ENCODE measurements around the gene CFHR2. TPM values are rescaled to one million over a fixed set of nuclear protein-coding genes. Genes with fewer than 3 reads are reported as not detected.
"Not testable (repeated sequence)": the region's sequence is repeated elsewhere in the genome, so short reads cannot be mapped to it uniquely, and the experiment has no call there.

The CFHR2 gene
- total and polyA plus RNA-seq, 2 experiments from 2014 or later: not detected

DNA sequence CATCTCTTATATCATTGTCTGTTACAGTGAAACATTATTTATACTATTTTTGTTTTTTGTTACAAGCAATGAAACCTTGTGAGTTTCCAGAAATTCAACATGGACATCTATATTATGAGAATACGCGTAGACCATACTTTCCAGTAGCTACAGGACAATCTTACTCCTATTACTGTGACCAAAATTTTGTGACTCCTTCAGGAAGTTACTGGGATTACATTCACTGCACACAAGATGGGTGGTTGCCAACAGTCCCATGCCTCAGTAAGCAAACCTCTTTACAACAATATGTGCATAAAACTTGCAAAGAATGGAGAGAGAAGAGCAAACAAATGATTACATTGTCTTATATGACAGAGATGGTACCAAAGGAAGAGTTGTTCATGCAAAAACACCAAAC lies 33.3 kb upstream of the CFHR2 start:
- no peak for TF ChIP-seq EZH2 (IDR thresholded peaks at IDR 0.05; ENCODE audit: insufficient read depth, poor library complexity, severe bottlenecking)
- TF ChIP-seq EZH2phosphoT487 (IDR thresholded peaks at IDR 0.05; ENCODE audit: insufficient read depth, low read depth): no peak
- H3K4me1 ChIP-seq (ENCODE audit: insufficient read depth): no peaks in the 10 kb centered on the region
- H3K4me3 ChIP-seq: no peak overlapping the region
- H3K27me3 ChIP-seq (replicated peaks; ENCODE audit: insufficient read depth): no peaks in the 10 kb centered on the region
- in situ Hi-C loops (cut with MboI): no loop called here
- DNase-seq: peak; percentile 50
- H3K9ac ChIP-seq: no peak overlapping the region
- H3K79me2 ChIP-seq (ENCODE audit: insufficient read depth): no peaks in the 10 kb centered on the region
- 70 to 76% methylated on average over 2 of the region's 2 CpGs for WGBS, 2 experiments (ENCODE audit: low coverage in 1 of 2, low lambda C conversion rate in 2 of 2, missing lambda C conversion rate in 2 of 2)
- H4K20me1 ChIP-seq (ENCODE audit: insufficient read depth): no peaks in the 10 kb centered on the region
- H3K36me3 ChIP-seq (ENCODE audit: low read depth): no peaks in the 10 kb centered on the region
- no peak overlapping the region for H2AFZ ChIP-seq
- H3K9me3 ChIP-seq (ENCODE audit: low read depth): no peaks in the 10 kb centered on the region
- no peaks in the 10 kb centered on the region for H3F3A ChIP-seq (ENCODE audit: insufficient read depth)
- H3K4me2 ChIP-seq (ENCODE audit: unreplicated experiment): no peak overlapping the region
- H3K27ac ChIP-seq: no peak overlapping the region
- H3K9me2 ChIP-seq (ENCODE audit: insufficient read depth): no peaks in the 10 kb centered on the region

DNA sequence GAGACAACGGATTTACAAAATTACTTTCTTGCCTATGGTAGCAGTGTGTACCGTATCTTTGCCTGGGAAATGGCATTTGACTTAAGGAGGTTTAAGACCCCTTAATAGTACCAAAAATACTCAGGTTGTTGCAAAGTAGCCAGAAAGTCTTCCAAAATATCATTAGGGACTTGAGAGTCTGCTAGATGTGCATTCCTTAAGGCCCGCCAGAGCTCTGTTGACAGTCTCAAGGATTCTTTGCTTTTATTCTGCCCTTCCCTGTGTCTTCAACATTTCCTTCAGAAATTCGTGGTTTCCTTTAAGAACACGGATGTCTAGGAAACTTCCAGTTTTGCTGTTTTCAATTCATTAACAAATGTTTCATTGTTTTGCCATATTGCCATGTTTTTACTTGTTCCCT lies 31.3 kb upstream of the CFHR2 start:
- H3K9ac ChIP-seq; H3K36me3 ChIP-seq (ENCODE audit: low read depth); H4K20me1 ChIP-seq (ENCODE audit: insufficient read depth); H3K79me2 ChIP-seq (ENCODE audit: insufficient read depth); H3K9me2 ChIP-seq (ENCODE audit: insufficient read depth); DNase-seq; H3K4me1 ChIP-seq (ENCODE audit: insufficient read depth); in situ Hi-C loops (cut with MboI); H3F3A ChIP-seq (ENCODE audit: insufficient read depth); H3K27me3 ChIP-seq (replicated peaks; ENCODE audit: insufficient read depth); H2AFZ ChIP-seq; H3K4me2 ChIP-seq (ENCODE audit: unreplicated experiment); H3K4me3 ChIP-seq; H3K9me3 ChIP-seq (ENCODE audit: low read depth); H3K27ac ChIP-seq: not testable (repeated sequence)
- 39 to 40% methylated on average over 5 of the region's 5 CpGs for WGBS, 2 experiments (ENCODE audit: low coverage in 1 of 2, low lambda C conversion rate in 2 of 2, missing lambda C conversion rate in 2 of 2)

DNA sequence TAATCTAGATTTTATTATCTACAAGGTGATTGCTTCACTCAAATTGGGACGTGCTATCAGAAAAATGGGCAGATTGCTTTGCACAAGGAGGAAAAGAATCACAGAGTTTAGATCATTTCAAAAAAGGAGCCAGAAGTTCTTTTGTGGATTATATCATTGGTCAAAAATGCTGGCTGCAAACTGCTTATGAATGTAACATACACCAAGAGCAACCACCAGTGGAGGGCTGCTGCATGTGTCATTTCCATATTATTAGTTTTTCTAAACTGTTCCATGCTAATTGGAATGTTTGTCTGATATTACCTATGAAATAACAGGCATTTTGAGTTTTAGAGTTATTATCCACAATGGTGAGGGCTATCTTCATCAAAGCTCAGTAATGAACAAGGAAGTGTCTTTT lies 16.7 kb upstream of the CFHR2 start:
- H3F3A ChIP-seq (ENCODE audit: insufficient read depth); H3K27me3 ChIP-seq (replicated peaks; ENCODE audit: insufficient read depth); H3K9ac ChIP-seq; H3K27ac ChIP-seq; H3K36me3 ChIP-seq (ENCODE audit: low read depth); H3K9me3 ChIP-seq (ENCODE audit: low read depth); H3K4me1 ChIP-seq (ENCODE audit: insufficient read depth); H2AFZ ChIP-seq; H3K79me2 ChIP-seq (ENCODE audit: insufficient read depth); in situ Hi-C loops (cut with MboI); H4K20me1 ChIP-seq (ENCODE audit: insufficient read depth); H3K9me2 ChIP-seq (ENCODE audit: insufficient read depth); H3K4me3 ChIP-seq: not testable (repeated sequence)
- H3K4me2 ChIP-seq (ENCODE audit: unreplicated experiment): peak overlapping the region; percentile 3
- 2 to 4% methylated on average over 1 of the region's 1 CpG for WGBS, 2 experiments (ENCODE audit: low coverage in 1 of 2, low lambda C conversion rate in 2 of 2, missing lambda C conversion rate in 2 of 2)
- peak; percentile 60 for DNase-seq

- H4K20me1 ChIP-seq (ENCODE audit: insufficient read depth); H3K4me1 ChIP-seq (ENCODE audit: insufficient read depth); DNase-seq; H3K27me3 ChIP-seq (replicated peaks; ENCODE audit: insufficient read depth); H2AFZ ChIP-seq; H3K4me3 ChIP-seq; H3F3A ChIP-seq (ENCODE audit: insufficient read depth); H3K36me3 ChIP-seq (ENCODE audit: low read depth); in situ Hi-C loops (cut with MboI); H3K4me2 ChIP-seq (ENCODE audit: unreplicated experiment); H3K27ac ChIP-seq; H3K79me2 ChIP-seq (ENCODE audit: insufficient read depth); H3K9ac ChIP-seq; H3K9me2 ChIP-seq (ENCODE audit: insufficient read depth); H3K9me3 ChIP-seq (ENCODE audit: low read depth): not testable (repeated sequence)
- WGBS, 2 experiments (ENCODE audit: low coverage in 1 of 2, low lambda C conversion rate in 2 of 2, missing lambda C conversion rate in 2 of 2): 47 to 48% methylated on average over 2 of the region's 2 CpGs
Measured at GRCh38 chr1:196932853-196933252, 10.7 kb upstream of the CFHR2 start.

DNA sequence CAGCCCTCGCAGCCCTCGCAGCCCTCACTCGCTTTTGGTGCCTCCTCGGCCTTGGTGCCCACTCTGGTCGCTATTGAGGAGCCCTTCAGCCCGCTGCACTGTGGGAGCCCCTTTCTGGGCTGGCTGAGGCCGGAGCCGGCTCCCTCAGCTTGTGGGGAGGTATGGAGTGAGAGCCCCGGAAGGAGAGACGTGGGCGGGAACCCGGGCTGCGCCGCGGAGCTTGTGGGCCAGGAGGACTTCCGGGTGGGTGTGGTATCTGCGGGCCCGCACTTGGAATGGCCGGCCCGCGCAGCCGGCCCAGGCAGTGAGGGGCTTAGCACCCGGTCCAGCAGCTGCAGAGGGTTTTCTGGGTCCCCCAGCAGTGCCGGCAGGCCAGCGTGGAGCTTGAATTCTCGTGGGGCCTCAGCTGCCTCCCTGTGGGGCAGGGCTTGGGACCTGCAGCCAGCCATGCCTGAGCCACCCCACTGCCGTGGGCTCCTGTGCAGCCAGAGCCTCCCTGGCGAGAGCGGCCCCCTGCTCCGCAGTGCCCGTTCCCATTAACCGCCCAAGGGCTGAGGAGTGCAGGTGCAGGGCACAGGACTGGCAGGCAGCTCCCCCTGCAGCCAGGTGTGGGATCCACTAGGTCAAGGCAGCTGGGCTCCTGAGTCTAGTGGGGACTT lies 9.9 kb upstream of the CFHR2 start:
- Histone ChIP-seq H3K27me3 (replicated peaks; ENCODE audit: insufficient read depth) (no peaks in the 10 kb centered on the region), H3K4me2 (ENCODE audit: unreplicated experiment) (no peak overlapping the region), H3K27ac (no peak overlapping the region), H3K9ac (no peak overlapping the region), H4K20me1 (ENCODE audit: insufficient read depth) (no peaks in the 10 kb centered on the region), H3K79me2 (ENCODE audit: insufficient read depth) (no peaks in the 10 kb centered on the region), H3K36me3 (ENCODE audit: low read depth) (no peaks in the 10 kb centered on the region), H3K9me3 (ENCODE audit: low read depth) (no peaks in the 10 kb centered on the region), H3K9me2 (ENCODE audit: insufficient read depth) (no peaks in the 10 kb centered on the region), H3K4me3 (no peak overlapping the region), H3F3A (ENCODE audit: insufficient read depth) (no peaks in the 10 kb centered on the region), H2AFZ (no peak overlapping the region), H3K4me1 (ENCODE audit: insufficient read depth) (no peaks in the 10 kb centered on the region)
- no peak for DNase-seq
- 71 to 73% methylated on average over 32 of the region's 32 CpGs for WGBS, 2 experiments (ENCODE audit: low coverage in 1 of 2, low lambda C conversion rate in 2 of 2, missing lambda C conversion rate in 2 of 2)
- in situ Hi-C loops (cut with MboI): no loop called here
- no peak for TF ChIP-seq EZH2 (IDR thresholded peaks at IDR 0.05; ENCODE audit: insufficient read depth, poor library complexity, severe bottlenecking)
- no peak for TF ChIP-seq EZH2phosphoT487 (IDR thresholded peaks at IDR 0.05; ENCODE audit: insufficient read depth, low read depth)

- H3K79me2 ChIP-seq (ENCODE audit: insufficient read depth); H3K4me3 ChIP-seq; H2AFZ ChIP-seq; H3K36me3 ChIP-seq (ENCODE audit: low read depth); H3K4me1 ChIP-seq (ENCODE audit: insufficient read depth); H3K27me3 ChIP-seq (replicated peaks; ENCODE audit: insufficient read depth); H3K4me2 ChIP-seq (ENCODE audit: unreplicated experiment); DNase-seq; H3F3A ChIP-seq (ENCODE audit: insufficient read depth); H3K9ac ChIP-seq; H4K20me1 ChIP-seq (ENCODE audit: insufficient read depth); H3K9me2 ChIP-seq (ENCODE audit: insufficient read depth); in situ Hi-C loops (cut with MboI); H3K9me3 ChIP-seq (ENCODE audit: low read depth); H3K27ac ChIP-seq: not testable (repeated sequence)
- WGBS, 2 experiments (ENCODE audit: low coverage in 1 of 2, low lambda C conversion rate in 2 of 2, missing lambda C conversion rate in 2 of 2): 30 to 33% methylated on average over 6 of the region's 6 CpGs
Measured at GRCh38 chr1:196941474-196941873, 2.1 kb upstream of the CFHR2 start.
